ENCODE results near the gene FERMT3.

Gene FERMT3

GRCh38 chr11:64186492-64187165 lies 19.9 kb upstream of the FERMT3 start:
- DNase-seq (ENCODE audit: low spot score), result peak; percentile 51

GRCh38 chr11:64192434-64192833 lies 14.1 kb upstream of the FERMT3 start:
- no peak for DNase-seq (ENCODE audit: low spot score)

- DNase-seq (ENCODE audit: low spot score), result no peak
Measured at GRCh38 chr11:64196626-64197025, 9.9 kb upstream of the FERMT3 start.

- no peak for DNase-seq (ENCODE audit: low spot score)
Measured at GRCh38 chr11:64198511-64198910, 8.0 kb upstream of the FERMT3 start.

GRCh38 chr11:64201543-64201942 lies 5.0 kb upstream of the FERMT3 start:
- no peak for DNase-seq (ENCODE audit: low spot score)

GRCh38 chr11:64202992-64203391 lies 3.5 kb upstream of the FERMT3 start:
- no peak for DNase-seq (ENCODE audit: low spot score)

- DNase-seq (ENCODE audit: low spot score), result no peak
Measured at GRCh38 chr11:64203421-64204079, 3.0 kb upstream of the FERMT3 start.

GRCh38 chr11:64204080-64204440 lies 2.5 kb upstream of the FERMT3 start:
- no peak for DNase-seq (ENCODE audit: low spot score)

GRCh38 chr11:64204464-64204989 lies 2.0 kb upstream of the FERMT3 start:
- DNase-seq (ENCODE audit: low spot score), result peak; percentile 67

GRCh38 chr11:64207256-64208085 lies 950 bp downstream of the FERMT3 start:
- DNase-seq (ENCODE audit: low spot score), result peak; percentile 87

GRCh38 chr11:64208086-64208795 lies 1.7 kb downstream of the FERMT3 start:
- DNase-seq (ENCODE audit: low spot score), result no peak

- no peak for DNase-seq (ENCODE audit: low spot score)
Measured at GRCh38 chr11:64208796-64209562, 2.5 kb downstream of the FERMT3 start.

- DNase-seq (ENCODE audit: low spot score), result no peak
Measured at GRCh38 chr11:64209563-64209843, 3.0 kb downstream of the FERMT3 start.

- no peak for DNase-seq (ENCODE audit: low spot score)
Measured at GRCh38 chr11:64210301-64211020, 3.9 kb downstream of the FERMT3 start.

- no peak for DNase-seq (ENCODE audit: low spot score)
Measured at GRCh38 chr11:64211181-64211872, 4.8 kb downstream of the FERMT3 start.

- DNase-seq (ENCODE audit: low spot score), result no peak
Measured at GRCh38 chr11:64216879-64217278, 10.4 kb downstream of the FERMT3 start.

GRCh38 chr11:64218628-64219353 lies 12.3 kb downstream of the FERMT3 start:
- no peak for DNase-seq (ENCODE audit: low spot score)

- DNase-seq (ENCODE audit: low spot score), result no peak
Measured at GRCh38 chr11:64219354-64219684, 12.8 kb downstream of the FERMT3 start.

GRCh38 chr11:64219755-64220154 lies 13.2 kb downstream of the FERMT3 start:
- no peak for DNase-seq (ENCODE audit: low spot score)

GRCh38 chr11:64220271-64220670 lies 13.8 kb downstream of the FERMT3 start:
- no peak for DNase-seq (ENCODE audit: low spot score)
